HL-60 (cell line): ENCODE results near the gene RNF180.

ENCODE experiments used
- DNase-seq, 2 experiments: peaks; one replicate each; pipeline ENCODE4 v3.0.0-alpha.2; 2010 to 2020; ENCODE audit warnings: low read depth in 1 of 2, low spot score in 1 of 2
- H3K27ac ChIP-seq: fragments of 250-450 bp; sonication (Bioruptor Pico); replicated peaks from 2 replicates; pipeline ENCODE4 v1.5.1; 2020; ENCODE audit warnings: mild to moderate bottlenecking, moderate library complexity
- H3K27me3 ChIP-seq: fragments of 250-450 bp; sonication (Bioruptor Pico); 2 replicates; pipeline ENCODE4 v1.5.1; 2021; ENCODE audit warnings: mild to moderate bottlenecking, moderate library complexity; ENCODE audit not compliant: insufficient read depth, poor library complexity, severe bottlenecking
- H3K4me3 ChIP-seq: replicated peaks from 2 replicates; pipeline ENCODE4 v1.5.1; 2011; ENCODE audit warnings: mild to moderate bottlenecking, control low read depth, low read length; ENCODE audit not compliant: insufficient read depth
- CTCF ChIP-seq: IDR thresholded peaks from one replicate; pipeline ENCODE4 v1.5.1; 2011; ENCODE audit warnings: low read length, control low read depth, inconsistent platforms; ENCODE audit not compliant: insufficient read depth
- GABPA ChIP-seq: IDR thresholded peaks from 2 replicates; pipeline ENCODE4 v1.6.1; 2012; ENCODE audit warnings: low read depth
- POLR2AphosphoS5 ChIP-seq: IDR thresholded peaks from 2 replicates; pipeline ENCODE4 v1.6.1; 2012; ENCODE audit warnings: low read depth
- REST ChIP-seq: IDR thresholded peaks from 2 replicates; pipeline ENCODE4 v1.6.1; 2012; ENCODE audit warnings: low read depth; ENCODE audit not compliant: insufficient replicate concordance
- SPI1 ChIP-seq: IDR thresholded peaks from 2 replicates; pipeline ENCODE4 v1.6.1; 2012; ENCODE audit warnings: low read depth, mild to moderate bottlenecking, borderline replicate concordance

The RNF180 gene

DNA sequence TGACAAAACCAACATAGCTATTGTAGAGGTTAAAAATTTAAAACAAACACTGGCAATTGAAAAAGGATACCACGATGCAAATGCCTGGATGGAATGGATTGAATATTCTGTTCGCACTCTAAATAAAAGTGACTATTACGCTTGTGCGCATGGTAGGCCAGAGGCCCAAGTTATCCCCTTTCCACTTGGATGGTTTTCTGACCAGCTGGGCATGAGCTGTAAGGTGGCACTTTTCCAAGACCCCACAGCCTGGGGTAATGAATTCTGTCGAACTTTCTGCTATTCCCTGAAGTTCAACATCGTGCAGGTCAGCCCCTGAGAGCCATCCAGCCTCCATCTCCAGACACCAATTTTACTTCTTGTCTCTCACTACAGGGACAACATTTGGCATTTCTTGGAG lies 5.4 kb upstream of the RNF180 start:
- TF ChIP-seq CTCF, result no peak
- TF ChIP-seq GABPA, result no peak
- TF ChIP-seq SPI1, result no peak
- TF ChIP-seq REST, result no peak
- TF ChIP-seq POLR2AphosphoS5, result no peak
- Histone ChIP-seq H3K4me3 (no peak overlapping the region), H3K27ac (no peak overlapping the region), H3K27me3 (no peaks in the 10 kb centered on the region)
- no peak for DNase-seq

DNA sequence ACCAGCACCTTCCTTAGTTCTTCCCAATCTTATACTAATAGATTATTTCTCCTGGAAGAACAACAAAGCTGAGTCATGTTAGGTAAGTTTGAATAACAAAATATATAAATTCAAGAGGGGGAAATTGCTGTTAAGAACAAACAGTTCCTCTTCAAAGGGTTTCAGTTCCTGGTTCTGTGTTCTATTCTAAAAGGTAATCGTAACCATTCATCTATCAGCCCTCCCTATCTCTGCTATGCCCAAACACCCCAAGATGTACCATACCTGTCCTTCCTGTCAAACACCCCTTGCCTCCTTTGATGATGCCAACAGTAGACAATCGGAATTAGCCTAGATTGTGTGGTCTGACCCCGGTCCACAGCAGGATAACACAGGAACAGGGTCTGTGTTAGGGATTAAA lies 4.2 kb upstream of the RNF180 start:
- no peak overlapping the region for H3K27ac ChIP-seq
- no peak for TF ChIP-seq GABPA
- TF ChIP-seq CTCF, result no peak
- no peak for TF ChIP-seq REST
- no peaks in the 10 kb centered on the region for H3K27me3 ChIP-seq
- no peak for DNase-seq
- H3K4me3 ChIP-seq, result no peak overlapping the region

GRCh38 chr5:64163135-64163534 lies 2.5 kb upstream of the RNF180 start:
- Histone ChIP-seq H3K4me3 (no peak overlapping the region), H3K27me3 (no peaks in the 10 kb centered on the region), H3K27ac (no peak overlapping the region)
- TF ChIP-seq REST, result no peak
- TF ChIP-seq GABPA, result no peak
- TF ChIP-seq POLR2AphosphoS5, result no peak
- no peak for TF ChIP-seq CTCF
- no peak for TF ChIP-seq SPI1
- no peak for DNase-seq
